WERI-Rb-1 (cell line): ENCODE data around the gene VWCE.

ENCODE experiments used
- DNase-seq: peaks from one replicate; pipeline ENCODE4 v3.0.0-alpha.2; 2020
- H3K27ac ChIP-seq: fragments of 250-450 bp; sonication (Bioruptor Pico); 2 replicates; pipeline ENCODE4 v1.5.1; 2020; ENCODE audit warnings: mild to moderate bottlenecking, moderate library complexity
- H3K27me3 ChIP-seq: fragments of 250-450 bp; sonication (Bioruptor Pico); 2 replicates; pipeline ENCODE4 v1.5.1; 2021; ENCODE audit warnings: mild to moderate bottlenecking, low read depth, moderate library complexity; ENCODE audit not compliant: insufficient read depth, severe bottlenecking
- H3K36me3 ChIP-seq: fragments of 250-450 bp; sonication (Bioruptor Pico); 2 replicates; pipeline ENCODE4 v1.5.1; 2020; ENCODE audit warnings: mild to moderate bottlenecking, moderate library complexity
- H3K4me3 ChIP-seq: 2 replicates; pipeline ENCODE4 v1.5.1; 2011; ENCODE audit warnings: low read depth, mild to moderate bottlenecking, control low read depth, low read length
- H3K9me3 ChIP-seq: fragments of 250-450 bp; sonication (Bioruptor Pico); 2 replicates; pipeline ENCODE4 v1.5.1; 2021; ENCODE audit warnings: mild to moderate bottlenecking, moderate library complexity; ENCODE audit not compliant: severe bottlenecking
- TF ChIP-seq, protein P1 (sequence below): IDR thresholded peaks from 2 replicates; pipeline ENCODE4 v1.5.1; 2011; ENCODE audit warnings: low read depth, mild to moderate bottlenecking, control low read depth, inconsistent platforms, low read length

Gene VWCE

GRCh38 chr11:61293867-61294716 lies 1.0 kb downstream of the VWCE start:
- H3K27me3 ChIP-seq: no peaks in the 10 kb centered on the region
- DNase-seq: peak; percentile 60
- peak overlapping the region; percentile 77 for H3K27ac ChIP-seq
- H3K9me3 ChIP-seq: no peaks in the 10 kb centered on the region
- TF ChIP-seq, protein P1, sequence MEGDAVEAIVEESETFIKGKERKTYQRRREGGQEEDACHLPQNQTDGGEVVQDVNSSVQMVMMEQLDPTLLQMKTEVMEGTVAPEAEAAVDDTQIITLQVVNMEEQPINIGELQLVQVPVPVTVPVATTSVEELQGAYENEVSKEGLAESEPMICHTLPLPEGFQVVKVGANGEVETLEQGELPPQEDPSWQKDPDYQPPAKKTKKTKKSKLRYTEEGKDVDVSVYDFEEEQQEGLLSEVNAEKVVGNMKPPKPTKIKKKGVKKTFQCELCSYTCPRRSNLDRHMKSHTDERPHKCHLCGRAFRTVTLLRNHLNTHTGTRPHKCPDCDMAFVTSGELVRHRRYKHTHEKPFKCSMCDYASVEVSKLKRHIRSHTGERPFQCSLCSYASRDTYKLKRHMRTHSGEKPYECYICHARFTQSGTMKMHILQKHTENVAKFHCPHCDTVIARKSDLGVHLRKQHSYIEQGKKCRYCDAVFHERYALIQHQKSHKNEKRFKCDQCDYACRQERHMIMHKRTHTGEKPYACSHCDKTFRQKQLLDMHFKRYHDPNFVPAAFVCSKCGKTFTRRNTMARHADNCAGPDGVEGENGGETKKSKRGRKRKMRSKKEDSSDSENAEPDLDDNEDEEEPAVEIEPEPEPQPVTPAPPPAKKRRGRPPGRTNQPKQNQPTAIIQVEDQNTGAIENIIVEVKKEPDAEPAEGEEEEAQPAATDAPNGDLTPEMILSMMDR: 0 out of 2 replicates have a peak, but pooled peaks have one; percentile 23
- H3K4me3 ChIP-seq: peak overlapping the region; percentile 74
- H3K36me3 ChIP-seq: peaks cover 27% of the 10 kb centered on the region

DNA sequence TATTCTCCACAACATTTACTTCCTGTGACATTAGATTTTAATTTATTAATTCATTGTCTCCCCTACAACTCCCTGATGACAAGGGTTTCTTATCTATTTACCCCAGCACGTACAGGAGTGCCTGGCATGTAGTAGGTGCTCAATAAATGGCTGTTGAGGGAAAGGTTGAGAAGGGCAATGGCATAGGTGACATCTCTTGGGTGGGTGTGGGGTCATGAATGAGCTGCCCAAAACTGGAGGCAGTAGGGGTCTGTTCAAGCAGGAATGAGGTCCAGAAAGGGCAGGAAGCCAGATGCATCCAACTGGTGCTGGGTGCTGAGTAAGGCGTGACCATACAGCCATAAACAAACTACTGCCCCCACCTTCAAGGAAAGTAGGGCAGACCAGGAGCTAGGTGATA lies 2.8 kb downstream of the VWCE start:
- H3K27me3 ChIP-seq: no peaks in the 10 kb centered on the region
- TF ChIP-seq, protein P1: no peak
- peaks cover 17% of the 10 kb centered on the region for H3K36me3 ChIP-seq
- H3K9me3 ChIP-seq: no peaks in the 10 kb centered on the region
- no peak overlapping the region for H3K27ac ChIP-seq
- no peak overlapping the region for H3K4me3 ChIP-seq
- DNase-seq: no peak

DNA sequence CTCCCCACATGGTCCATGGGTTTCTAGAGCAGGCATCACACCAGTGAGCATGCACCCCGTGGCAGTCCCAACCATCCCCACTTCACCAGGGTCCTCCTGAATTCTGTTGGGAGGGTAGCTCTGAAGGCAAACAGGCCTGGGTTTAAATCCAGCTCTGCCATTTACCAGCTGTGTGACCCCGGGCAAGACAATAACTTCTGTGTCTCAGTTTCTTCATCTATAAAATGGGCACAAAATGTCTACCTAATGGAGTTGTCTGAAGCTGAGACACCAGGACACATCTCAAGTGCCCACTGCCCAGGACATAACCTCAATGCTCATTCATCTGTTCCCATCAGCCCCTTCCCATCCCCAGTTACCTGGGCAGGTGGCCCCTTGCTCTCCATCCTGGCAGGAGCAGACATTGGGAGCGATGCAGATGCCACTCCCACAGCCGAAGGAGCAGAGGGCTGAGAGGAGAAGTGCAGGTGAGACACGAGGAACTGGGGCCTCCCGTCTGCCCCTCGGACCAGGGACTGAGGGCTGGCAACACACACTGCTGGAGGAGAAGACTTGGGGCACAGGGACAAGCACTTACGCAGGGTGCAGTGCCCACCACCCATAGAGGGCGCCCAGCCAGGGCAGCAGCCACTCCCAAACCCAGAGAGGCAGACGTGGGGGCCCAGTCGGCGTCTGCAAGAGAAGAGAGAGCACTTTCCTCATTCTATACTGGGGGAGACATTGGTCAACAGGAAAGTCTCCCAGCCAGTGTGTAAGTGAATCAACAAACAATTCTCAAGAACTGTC lies 4.0 kb downstream of the VWCE start:
- Histone ChIP-seq H3K27ac (no peak overlapping the region), H3K27me3 (no peaks in the 10 kb centered on the region), H3K36me3 (peaks cover 19% of the 10 kb centered on the region), H3K9me3 (no peaks in the 10 kb centered on the region), H3K4me3 (no peak overlapping the region)
- TF ChIP-seq, protein P1: peak; percentile 33; the same call in 1 of the 2 replicates
- no peak for DNase-seq

DNA sequence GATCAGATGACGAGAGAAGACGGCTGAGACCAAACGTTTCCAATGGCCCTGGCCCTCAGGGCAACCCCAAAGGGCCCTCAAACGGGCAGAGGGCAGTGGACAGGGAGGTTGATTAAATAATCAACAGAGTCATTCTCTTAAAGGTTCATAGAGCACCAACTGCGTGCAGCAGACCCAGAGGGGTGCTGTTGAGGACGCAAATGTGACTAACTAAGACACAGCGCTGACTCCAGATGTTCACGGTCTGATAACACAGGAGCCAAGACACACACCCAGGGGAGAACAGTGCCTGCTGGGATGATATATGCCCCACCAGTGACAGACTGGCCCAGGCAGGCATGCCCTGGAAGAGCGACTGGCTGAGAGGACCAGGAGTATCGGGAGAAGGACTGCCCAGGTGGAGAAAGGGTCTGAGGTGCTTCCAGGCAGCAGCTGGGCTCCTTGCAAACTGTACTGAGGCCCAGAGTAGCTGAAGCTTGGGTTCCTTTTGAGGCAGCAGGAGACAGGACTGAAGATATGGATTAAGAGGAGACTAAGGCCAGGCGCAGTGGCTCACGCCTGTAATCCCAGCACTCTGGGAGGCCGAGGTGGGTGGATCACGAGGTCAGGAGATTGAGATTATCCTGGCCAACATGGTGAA lies 7.7 kb downstream of the VWCE start:
- Histone ChIP-seq H3K4me3 (no peak overlapping the region), H3K27me3 (no peaks in the 10 kb centered on the region), H3K36me3 (peaks cover 48% of the 10 kb centered on the region), H3K27ac (no peak overlapping the region), H3K9me3 (no peaks in the 10 kb centered on the region)
- DNase-seq: peak; percentile 40
- TF ChIP-seq, protein P1: no peak

GRCh38 chr11:61283613-61284012 lies 11.5 kb downstream of the VWCE start:
- Histone ChIP-seq H3K9me3 (no peaks in the 10 kb centered on the region), H3K4me3 (no peak overlapping the region), H3K27ac (no peak overlapping the region), H3K36me3 (peaks cover 46% of the 10 kb centered on the region), H3K27me3 (no peaks in the 10 kb centered on the region)
- DNase-seq: no peak
- TF ChIP-seq, protein P1: no peak
